HEK293 (cell line): ENCODE measurements around the gene NFKBIE.

Experiments used
- BCL11A ChIP-seq: fragments of 450-650 bp; formaldehyde crosslinking; IDR thresholded peaks from 2 replicates; pipeline ENCODE4 v1.5.1; 2016; ENCODE audit warnings: low read depth, missing biosample characterization, missing genetic modification characterization
- BCL6B ChIP-seq: fragments of 450-650 bp; formaldehyde crosslinking; IDR thresholded peaks from 2 replicates; pipeline ENCODE4 v1.5.1; 2017; ENCODE audit warnings: missing biosample characterization, missing genetic modification characterization
- GLIS2 ChIP-seq: fragments of 450-650 bp; formaldehyde crosslinking; IDR thresholded peaks from 2 replicates; pipeline ENCODE4 v1.5.1; 2016; ENCODE audit warnings: missing biosample characterization, missing genetic modification characterization
- MZF1 ChIP-seq: fragments of 450-650 bp; formaldehyde crosslinking; IDR thresholded peaks from 2 replicates; pipeline ENCODE4 v1.5.1; 2017; ENCODE audit warnings: missing biosample characterization, missing genetic modification characterization, borderline replicate concordance
- OVOL3 ChIP-seq: fragments of 450-650 bp; formaldehyde crosslinking; IDR thresholded peaks from 2 replicates; pipeline ENCODE4 v1.5.1; 2016; ENCODE audit warnings: missing biosample characterization, missing genetic modification characterization
- PBX3 ChIP-seq: sonication (generic); formaldehyde crosslinking; IDR thresholded peaks from 2 replicates; pipeline ENCODE4 v1.8.1; 2022; ENCODE audit warnings: mild to moderate bottlenecking, moderate library complexity, missing genetic modification reagents
- RBAK ChIP-seq: fragments of 450-650 bp; formaldehyde crosslinking; IDR thresholded peaks from 2 replicates; pipeline ENCODE4 v1.5.1; 2016; ENCODE audit warnings: missing biosample characterization, missing genetic modification characterization
- ZBTB7A ChIP-seq: fragments of 450-650 bp; formaldehyde crosslinking; IDR thresholded peaks from 2 replicates; pipeline ENCODE4 v1.5.1; 2016; ENCODE audit warnings: low read depth, missing biosample characterization, missing genetic modification characterization
- ZFP3 ChIP-seq: fragments of 450-650 bp; formaldehyde crosslinking; IDR thresholded peaks from 2 replicates; pipeline ENCODE4 v1.5.1; 2016; ENCODE audit warnings: low read depth, missing biosample characterization, missing genetic modification characterization
- ZFP69B ChIP-seq: fragments of 450-650 bp; formaldehyde crosslinking; IDR thresholded peaks from 2 replicates; pipeline ENCODE4 v1.5.1; 2016; ENCODE audit warnings: missing biosample characterization, missing genetic modification characterization
- ZNF19 ChIP-seq: fragments of 450-650 bp; formaldehyde crosslinking; IDR thresholded peaks from 2 replicates; pipeline ENCODE4; 2016; ENCODE audit warnings: missing biosample characterization, missing genetic modification characterization, low read depth
- ZNF292 ChIP-seq: fragments of 450-650 bp; formaldehyde crosslinking; IDR thresholded peaks from 2 replicates; pipeline ENCODE4 v1.5.1; 2016; ENCODE audit warnings: low read depth, missing biosample characterization, missing genetic modification characterization, borderline replicate concordance
- ZNF324 ChIP-seq: fragments of 450-650 bp; formaldehyde crosslinking; IDR thresholded peaks from 2 replicates; pipeline ENCODE4 v1.5.1; 2016; ENCODE audit warnings: missing biosample characterization, missing genetic modification characterization
- ZNF394 ChIP-seq: fragments of 450-650 bp; formaldehyde crosslinking; IDR thresholded peaks from 2 replicates; pipeline ENCODE4 v1.5.1; 2016; ENCODE audit warnings: missing biosample characterization, missing genetic modification characterization, mild to moderate bottlenecking, moderate library complexity, borderline replicate concordance
- ZNF449 ChIP-seq: fragments of 450-650 bp; formaldehyde crosslinking; IDR thresholded peaks from 2 replicates; pipeline ENCODE4 v1.5.1; 2017; ENCODE audit warnings: missing biosample characterization, mild to moderate bottlenecking, missing genetic modification characterization, moderate library complexity
- ZNF473 ChIP-seq: fragments of 450-650 bp; formaldehyde crosslinking; IDR thresholded peaks from 2 replicates; pipeline ENCODE4 v1.5.1; 2017; ENCODE audit warnings: missing biosample characterization, missing genetic modification characterization
- ZNF488 ChIP-seq: fragments of 450-650 bp; formaldehyde crosslinking; IDR thresholded peaks from 2 replicates; pipeline ENCODE4 v1.5.1; 2016; ENCODE audit warnings: missing biosample characterization, missing genetic modification characterization
- ZNF521 ChIP-seq: fragments of 450-650 bp; formaldehyde crosslinking; IDR thresholded peaks from 2 replicates; pipeline ENCODE4 v1.5.1; 2017; ENCODE audit warnings: missing biosample characterization, mild to moderate bottlenecking, missing genetic modification characterization
- ZNF530 ChIP-seq: fragments of 450-650 bp; formaldehyde crosslinking; IDR thresholded peaks from 2 replicates; pipeline ENCODE4 v1.5.1; 2016; ENCODE audit warnings: low read depth, missing biosample characterization, missing genetic modification characterization
- ZNF623 ChIP-seq: fragments of 450-650 bp; formaldehyde crosslinking; IDR thresholded peaks from 2 replicates; pipeline ENCODE4 v1.5.1; 2016; ENCODE audit warnings: missing biosample characterization, missing genetic modification characterization
- ZNF624 ChIP-seq: fragments of 450-650 bp; formaldehyde crosslinking; IDR thresholded peaks from 2 replicates; pipeline ENCODE4 v1.5.1; 2017; ENCODE audit warnings: missing biosample characterization, missing genetic modification characterization
- ZNF639 ChIP-seq: fragments of 450-650 bp; formaldehyde crosslinking; IDR thresholded peaks from 2 replicates; pipeline ENCODE4 v1.5.1; 2016; ENCODE audit warnings: missing biosample characterization, missing genetic modification characterization
- ZNF692 ChIP-seq: fragments of 450-650 bp; formaldehyde crosslinking; IDR thresholded peaks from 2 replicates; pipeline ENCODE4 v1.5.1; 2016; ENCODE audit warnings: missing biosample characterization, missing genetic modification characterization
- ZNF768 ChIP-seq: fragments of 450-650 bp; formaldehyde crosslinking; IDR thresholded peaks from 2 replicates; pipeline ENCODE4 v1.5.1; 2018; ENCODE audit warnings: missing biosample characterization, mild to moderate bottlenecking, missing genetic modification characterization
- ZNF792 ChIP-seq: fragments of 450-650 bp; formaldehyde crosslinking; IDR thresholded peaks from 2 replicates; pipeline ENCODE4 v1.5.1; 2016; ENCODE audit warnings: missing biosample characterization, missing genetic modification characterization
- TF ChIP-seq, protein P1 (sequence below): fragments of 450-650 bp; formaldehyde crosslinking; IDR thresholded peaks from 2 replicates; pipeline ENCODE4 v1.5.1; 2016; ENCODE audit warnings: missing biosample characterization, missing genetic modification characterization
- TF ChIP-seq, protein P2 (sequence below): fragments of 450-650 bp; formaldehyde crosslinking; IDR thresholded peaks from 2 replicates; pipeline ENCODE4 v1.5.1; 2016; ENCODE audit warnings: missing biosample characterization, missing genetic modification characterization, low read depth

NFKBIE gene

DNA sequence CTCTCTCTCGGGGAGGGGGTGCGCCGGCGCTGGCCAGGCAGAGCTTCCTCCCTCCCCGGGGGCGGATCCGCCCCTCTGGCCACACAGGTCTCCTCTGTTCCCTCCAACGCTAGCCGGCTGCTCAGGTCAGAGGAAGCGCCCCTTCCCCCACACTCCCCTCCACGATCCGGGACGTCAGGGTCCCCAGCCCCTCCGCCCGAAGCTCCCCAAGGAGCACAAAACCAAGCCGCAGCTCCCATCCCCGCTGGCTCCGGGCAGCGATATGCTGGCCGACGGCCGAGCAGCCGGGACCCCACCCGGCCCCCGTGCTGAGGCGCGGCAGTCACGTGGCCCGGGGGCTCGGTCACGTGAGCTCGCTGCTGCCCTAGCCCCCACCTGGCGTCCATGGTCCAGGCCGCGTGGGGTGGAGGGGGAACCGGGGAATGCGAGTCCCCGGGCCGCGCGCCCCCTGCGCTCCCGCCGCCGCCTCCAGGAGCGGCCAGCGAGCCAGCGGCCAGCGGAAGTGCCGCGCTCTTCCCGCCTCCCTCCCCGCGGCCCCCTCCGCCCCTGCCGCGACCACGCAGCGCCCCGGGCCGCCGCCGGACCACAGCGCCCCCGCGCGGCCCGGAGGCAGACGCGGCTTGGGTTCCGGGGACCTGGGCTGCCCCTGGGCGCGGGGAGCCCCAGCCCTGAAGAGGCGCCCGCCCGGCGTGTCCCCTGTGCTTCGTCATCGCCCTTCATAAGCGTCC, 8.2 kb downstream of the NFKBIE start, which contains the start of gene SLC35B2 (continued):
- TF ChIP-seq ZNF639 (tag by site-specific recombination) (peak; percentile 80), ZNF623 (tag by site-specific recombination) (0 out of 2 replicates have a peak, but pooled peaks have one; percentile 29), ZNF624 (tag by site-specific recombination) (no peak), BCL11A (tag by site-specific recombination) (no peak), ZFP3 (tag by site-specific recombination) (no peak), ZNF530 (tag by site-specific recombination) (no peak), BCL6B (tag by site-specific recombination) (no peak), RBAK (tag by site-specific recombination) (no peak), ZNF768 (tag by site-specific recombination) (no peak), GLIS2 (peak; percentile 98), ZNF19 (tag by site-specific recombination) (no peak), ZNF324 (tag by site-specific recombination) (peak; percentile 91), ZNF692 (tag by site-specific recombination) (peak; percentile 92), PBX3 (CRISPR knock-in tag) (peak; percentile 41; the same call in 1 of the 2 replicates), ZNF521 (no peak), ZFP69B (tag by site-specific recombination) (peak; percentile 71), ZNF394 (tag by site-specific recombination) (peak; percentile 71; the same call in 1 of the 2 replicates), ZNF792 (tag by site-specific recombination) (no peak), ZNF473 (tag by site-specific recombination) (no peak), ZBTB7A (tag by site-specific recombination) (peak; percentile 94), MZF1 (tag by site-specific recombination) (no peak), ZNF449 (tag by site-specific recombination) (peak; percentile 41; the same call in 1 of the 2 replicates), OVOL3 (tag by site-specific recombination) (0 out of 2 replicates have a peak, but pooled peaks have one; percentile 10), ZNF292 (tag by site-specific recombination) (no peak), ZNF488 (tag by site-specific recombination) (no peak)
- TF ChIP-seq, protein P1, sequence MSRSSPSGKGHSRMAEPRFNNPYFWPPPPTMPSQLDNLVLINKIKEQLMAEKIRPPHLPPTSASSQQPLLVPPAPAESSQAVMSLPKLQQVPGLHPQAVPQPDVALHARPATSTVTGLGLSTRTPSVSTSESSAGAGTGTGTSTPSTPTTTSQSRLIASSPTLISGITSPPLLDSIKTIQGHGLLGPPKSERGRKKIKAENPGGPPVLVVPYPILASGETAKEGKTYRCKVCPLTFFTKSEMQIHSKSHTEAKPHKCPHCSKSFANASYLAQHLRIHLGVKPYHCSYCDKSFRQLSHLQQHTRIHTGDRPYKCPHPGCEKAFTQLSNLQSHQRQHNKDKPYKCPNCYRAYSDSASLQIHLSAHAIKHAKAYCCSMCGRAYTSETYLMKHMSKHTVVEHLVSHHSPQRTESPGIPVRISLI (tag by site-specific recombination) = no peak
- TF ChIP-seq, protein P2, sequence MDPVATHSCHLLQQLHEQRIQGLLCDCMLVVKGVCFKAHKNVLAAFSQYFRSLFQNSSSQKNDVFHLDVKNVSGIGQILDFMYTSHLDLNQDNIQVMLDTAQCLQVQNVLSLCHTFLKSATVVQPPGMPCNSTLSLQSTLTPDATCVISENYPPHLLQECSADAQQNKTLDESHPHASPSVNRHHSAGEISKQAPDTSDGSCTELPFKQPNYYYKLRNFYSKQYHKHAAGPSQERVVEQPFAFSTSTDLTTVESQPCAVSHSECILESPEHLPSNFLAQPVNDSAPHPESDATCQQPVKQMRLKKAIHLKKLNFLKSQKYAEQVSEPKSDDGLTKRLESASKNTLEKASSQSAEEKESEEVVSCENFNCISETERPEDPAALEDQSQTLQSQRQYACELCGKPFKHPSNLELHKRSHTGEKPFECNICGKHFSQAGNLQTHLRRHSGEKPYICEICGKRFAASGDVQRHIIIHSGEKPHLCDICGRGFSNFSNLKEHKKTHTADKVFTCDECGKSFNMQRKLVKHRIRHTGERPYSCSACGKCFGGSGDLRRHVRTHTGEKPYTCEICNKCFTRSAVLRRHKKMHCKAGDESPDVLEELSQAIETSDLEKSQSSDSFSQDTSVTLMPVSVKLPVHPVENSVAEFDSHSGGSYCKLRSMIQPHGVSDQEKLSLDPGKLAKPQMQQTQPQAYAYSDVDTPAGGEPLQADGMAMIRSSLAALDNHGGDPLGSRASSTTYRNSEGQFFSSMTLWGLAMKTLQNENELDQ = no peak
